Stimulated activated CD4-positive, alpha-beta T cell treated with anti-CD3 and anti-CD28 coated beads, Interleukin-1b, Interleukin-23, amount 100 ng/mL, for 1 hour (primary cell): Measurements from ENCODE around the gene UPK2.
A peak's percentile ranks its signal among the peaks of the same experiment; 100 is the strongest.

Source experiments
- DNase-seq, 2 donors: peaks; one replicate each; pipeline ENCODE4 v3.0.0-alpha.2; 2020; ENCODE audit warnings: low read depth in 2 of 2

The UPK2 gene

DNA sequence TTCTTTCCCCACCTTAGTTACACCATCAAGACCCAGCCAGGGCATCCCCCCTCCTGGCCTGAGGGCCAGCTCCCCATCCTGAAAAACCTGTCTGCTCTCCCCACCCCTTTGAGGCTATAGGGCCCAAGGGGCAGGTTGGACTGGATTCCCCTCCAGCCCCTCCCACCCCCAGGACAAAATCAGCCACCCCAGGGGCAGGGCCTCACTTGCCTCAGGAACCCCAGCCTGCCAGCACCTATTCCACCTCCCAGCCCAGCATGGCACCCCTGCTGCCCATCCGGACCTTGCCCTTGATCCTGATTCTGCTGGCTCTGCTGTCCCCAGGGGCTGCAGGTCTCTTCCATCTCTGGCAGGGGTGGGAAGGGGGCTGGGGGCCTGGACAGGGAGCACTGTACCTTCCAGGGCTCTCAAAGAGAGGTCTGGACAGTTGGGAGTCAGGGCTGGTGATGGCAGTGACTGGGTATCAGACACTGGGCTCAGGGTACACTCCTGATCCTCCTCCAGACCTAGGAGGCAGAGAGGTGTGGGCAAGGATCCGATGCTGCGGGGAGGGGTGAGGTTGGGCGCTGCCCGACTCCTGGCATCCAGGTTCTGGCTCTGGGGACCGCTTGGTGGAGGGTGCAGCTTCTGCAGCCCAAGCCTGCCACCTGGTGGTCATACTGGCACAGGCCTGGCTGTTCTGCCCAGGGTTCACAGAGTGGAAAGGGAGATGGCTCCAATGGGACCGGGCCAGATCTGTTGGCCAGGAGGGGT lies at the start of gene UPK2:
Gene UPK2 (plus strand): TSS at position 205 of the 753 bp plus-strand sequence. CDS start 53 bp downstream, at position 258.
- peak; percentile 78 to 86 for DNase-seq

DNA sequence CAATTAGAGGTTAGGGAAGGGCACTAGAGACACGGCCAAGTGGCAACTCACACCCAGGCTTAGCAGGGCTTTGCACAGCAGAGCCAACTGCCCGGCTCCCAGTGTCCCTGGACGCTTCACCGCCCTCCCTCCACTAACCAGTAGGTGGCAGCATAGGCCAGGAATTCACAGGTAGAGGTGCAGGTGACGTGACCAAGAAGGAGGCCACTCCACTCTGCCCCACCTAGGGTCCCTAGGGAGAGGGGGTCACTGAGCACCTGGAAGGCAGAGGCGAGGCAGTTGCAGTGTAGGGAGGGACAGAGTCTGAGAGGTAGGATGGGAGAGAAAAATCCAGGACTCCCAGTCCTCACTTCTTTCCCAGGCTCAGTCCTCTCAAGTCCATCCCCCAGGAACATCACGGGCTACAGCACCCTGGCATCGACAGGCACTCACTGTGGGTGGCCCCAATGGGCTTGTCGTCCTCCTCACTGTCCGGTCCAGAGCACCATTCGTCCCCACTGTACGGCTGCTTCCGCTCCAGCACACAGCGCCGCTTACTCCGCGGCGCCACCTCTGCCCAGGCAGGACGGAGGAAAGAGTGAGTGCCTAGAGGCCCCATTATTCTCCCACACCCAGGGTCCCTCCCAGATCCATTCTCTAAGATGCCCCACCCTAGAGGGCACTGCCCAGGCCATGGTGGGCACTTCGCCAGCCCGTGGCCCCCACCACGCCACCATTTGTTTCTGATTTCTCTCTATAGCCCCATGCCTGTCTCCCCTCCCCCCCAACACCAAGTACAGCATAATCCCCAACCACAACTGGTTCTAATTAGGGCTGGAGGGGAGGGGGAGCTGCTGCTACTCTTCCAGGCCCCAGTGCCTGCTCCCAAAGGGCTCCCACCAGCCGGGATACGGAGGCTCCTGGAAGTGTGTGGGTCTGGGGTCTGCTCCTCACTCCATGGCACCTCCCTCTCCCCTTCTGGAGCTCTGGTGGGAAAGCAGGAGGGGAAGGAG lies 48.8 kb upstream of the UPK2 start:
- DNase-seq = peak; percentile 70 to 85

DNA sequence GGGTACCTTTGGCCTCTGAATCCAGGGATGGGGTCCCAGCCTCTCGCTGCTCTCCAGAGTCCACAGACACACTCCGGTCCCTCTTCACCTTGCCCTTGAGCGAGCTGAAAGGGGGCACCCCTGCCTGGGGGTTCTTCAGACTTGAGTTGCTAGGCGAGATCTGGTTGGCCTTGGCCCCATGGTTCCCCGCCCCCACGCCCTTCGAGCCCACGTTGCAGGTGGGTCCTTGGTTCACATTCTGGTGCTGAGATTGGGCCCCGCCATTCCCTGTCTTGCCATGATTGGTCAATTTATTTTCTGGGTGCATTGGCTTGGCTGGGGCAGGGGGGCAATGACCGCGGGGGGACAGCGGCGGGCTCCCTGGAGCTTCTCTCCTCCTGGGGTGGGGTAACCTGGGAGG lies 47.8 kb upstream of the UPK2 start:
- DNase-seq = no peak

DNA sequence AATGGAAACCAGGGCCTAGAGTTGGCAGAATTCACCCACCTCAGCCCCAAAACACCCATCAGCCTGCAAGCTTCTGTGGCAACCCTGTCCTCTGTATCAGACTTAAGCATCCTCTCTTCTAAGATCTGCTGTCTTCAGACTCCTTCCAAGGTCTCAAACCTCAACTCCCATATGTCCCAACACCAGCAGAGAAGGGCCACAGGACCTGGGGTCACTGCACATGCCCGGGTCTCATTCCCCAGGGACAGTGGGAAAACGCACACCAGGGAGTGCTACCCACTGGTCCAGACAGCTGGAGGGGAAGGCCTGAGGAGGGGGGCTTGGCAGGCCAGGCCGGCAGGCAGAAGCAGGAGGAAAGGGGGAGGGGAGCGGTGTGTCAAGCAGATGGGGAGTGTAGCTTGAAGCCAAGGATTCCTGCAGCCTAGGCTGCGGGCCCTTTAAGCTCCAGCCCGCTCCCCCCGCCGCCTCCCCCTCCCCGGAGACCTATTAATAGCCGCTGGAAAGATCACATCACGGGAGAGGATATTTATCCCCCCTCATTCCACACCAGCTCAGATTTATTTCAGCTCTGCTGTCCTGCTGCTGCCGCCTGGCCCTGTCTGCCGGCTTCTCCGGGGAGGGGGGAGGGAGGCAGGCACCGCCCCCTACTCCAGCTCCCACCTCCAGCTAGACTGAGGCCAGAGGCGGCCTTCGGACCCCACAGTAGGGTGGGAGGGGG lies 47.0 kb upstream of the UPK2 start:
- DNase-seq = no peak

DNA sequence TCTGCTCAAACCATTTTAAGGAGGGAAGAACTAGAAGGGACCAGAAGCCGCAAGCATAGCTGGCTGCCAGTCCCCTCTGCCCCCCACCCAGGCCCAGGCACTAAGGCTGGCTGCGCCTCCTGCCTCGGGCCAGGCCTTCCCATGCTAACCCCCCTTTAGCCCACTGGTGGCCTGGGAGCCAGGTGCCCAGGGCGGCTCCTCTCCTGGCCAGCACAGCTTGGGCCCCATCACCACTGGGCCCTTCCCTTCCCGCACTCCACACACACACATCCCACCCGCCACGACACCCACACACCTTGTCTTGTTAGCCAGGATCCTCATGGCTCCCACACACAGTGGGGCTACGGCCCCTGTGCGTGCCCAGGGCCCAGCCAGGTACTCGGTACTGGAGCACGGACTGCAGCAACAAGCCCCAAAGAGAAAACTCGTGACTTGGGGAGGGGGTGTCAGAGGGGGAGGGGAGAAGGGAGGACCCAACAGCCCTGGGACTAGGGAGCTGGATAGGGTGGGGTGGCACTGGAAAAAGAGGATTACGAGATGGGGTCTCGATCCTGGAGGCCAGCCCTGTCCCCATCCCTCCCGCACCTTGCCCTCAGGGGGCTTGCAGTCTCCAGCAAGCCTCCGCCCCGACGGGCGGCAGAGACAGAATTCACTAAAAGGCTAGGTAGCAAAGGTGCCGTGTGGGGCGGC lies 46.3 kb upstream of the UPK2 start:
- DNase-seq = no peak

DNA sequence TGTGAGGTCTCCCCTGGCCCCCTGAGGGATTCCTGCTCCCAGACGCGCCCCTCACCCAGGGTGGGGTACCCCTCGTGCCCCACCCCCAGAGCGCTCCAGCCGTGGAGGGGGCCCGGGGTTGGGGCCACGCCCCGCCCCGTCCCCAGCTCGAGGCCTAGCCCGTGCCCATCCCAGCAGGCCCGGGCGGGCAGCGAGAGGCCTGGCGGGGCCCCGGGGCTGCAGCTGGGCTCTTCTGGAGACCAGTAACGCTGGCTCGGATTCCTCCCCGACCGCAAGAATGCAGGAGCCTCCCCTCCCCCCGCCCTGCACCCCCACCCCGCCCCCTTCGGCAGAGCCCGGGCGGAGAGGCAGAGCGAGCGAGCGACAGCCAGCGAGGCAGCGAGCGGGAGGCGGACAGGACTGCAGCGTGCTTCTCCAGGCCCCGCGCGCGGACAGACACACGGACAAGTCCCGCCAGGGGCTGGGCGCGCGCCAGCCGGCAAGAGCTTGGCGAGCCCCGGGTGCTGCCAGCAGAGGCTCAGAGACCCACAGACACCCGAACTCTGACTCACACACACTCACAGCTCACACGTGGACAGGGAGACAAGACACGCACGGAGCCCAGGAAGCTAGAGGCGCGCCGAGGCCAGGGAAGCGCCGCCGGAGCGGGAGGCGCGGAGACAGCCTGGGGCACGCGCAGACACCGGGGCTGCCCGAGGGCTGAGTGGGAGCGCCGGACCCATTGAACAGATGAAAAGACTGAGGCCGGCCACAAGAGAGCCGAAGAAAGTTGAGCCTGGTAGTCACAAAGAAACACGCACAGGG lies 45.6 kb upstream of the UPK2 start:
- no peak for DNase-seq

DNA sequence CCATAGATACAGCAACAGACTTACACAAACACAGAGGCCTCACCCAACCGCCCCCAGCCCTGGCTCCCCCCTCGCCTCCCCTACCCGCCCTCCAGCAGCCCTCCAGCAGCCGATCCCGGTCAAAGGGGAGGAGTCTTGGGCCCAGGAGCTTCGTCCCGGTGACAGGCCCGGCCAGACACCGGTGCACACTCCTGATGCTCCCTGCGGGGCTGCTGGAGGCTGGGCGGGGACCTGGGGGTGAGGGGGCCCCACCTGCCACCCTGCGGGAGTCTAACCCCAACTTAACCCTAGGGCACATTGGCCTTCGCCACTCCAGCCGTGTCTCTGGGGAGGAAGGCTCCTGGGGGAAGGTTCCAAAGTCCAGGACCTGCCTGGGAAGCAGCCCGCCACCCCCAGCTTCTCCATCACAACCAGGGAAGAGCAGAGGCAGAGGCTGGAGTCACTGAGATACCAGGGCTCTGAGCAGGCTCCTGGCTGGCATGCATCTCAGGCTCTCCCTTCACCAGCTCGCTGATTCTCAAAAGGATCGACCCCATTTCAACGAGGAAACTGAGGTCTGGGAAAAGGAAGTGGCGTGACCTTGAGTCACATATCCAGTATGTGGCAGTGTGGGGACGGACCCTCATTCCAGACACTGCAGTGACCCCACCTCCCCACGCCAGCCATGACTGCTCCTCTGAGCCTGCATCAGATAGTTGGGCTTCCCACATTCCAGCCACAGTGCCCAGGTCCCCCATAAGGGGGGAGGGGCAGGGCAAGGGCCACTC lies 44.8 kb upstream of the UPK2 start:
- DNase-seq = no peak

DNA sequence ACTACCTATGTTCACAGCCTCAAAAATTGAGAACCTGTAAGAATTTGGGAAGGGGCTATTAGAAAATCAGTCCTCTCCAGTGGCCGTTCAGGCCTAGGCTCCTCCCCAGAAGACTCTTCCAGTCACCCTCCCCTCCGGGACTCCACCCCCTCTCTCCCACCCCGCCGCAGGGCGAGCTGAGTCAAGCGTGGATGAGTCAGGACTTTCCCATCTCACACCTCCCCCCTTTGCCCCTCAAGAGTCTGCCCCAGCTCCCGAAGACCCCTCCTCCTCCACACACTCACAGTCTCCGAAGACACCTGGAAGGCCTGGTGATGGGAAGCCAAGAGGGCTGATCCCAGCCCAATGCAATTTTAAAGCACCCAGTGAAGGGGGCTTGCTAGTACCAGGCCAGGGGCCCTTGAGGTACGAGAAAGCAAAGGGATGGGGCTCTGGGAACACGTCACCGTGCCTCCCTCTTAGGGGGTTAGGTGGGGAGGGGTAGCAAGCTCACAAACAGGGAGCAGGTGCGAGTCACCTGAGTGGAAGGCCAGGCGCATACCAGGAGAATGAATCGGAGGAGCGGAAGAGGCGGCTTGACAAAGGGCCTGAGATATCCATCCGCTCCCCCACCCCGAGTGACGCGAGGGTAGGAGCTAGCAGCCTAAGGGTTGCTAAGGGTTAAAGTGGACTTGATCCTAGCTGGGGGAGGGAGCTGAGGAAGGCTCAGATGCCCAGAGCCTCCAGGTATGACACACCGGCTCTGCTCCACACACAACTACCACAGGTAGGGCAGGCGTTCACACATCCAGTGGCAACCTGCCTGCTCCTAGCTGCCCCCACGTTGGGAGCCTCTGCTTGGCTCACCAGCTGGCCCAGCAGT lies 44.0 kb upstream of the UPK2 start:
- no peak for DNase-seq

DNA sequence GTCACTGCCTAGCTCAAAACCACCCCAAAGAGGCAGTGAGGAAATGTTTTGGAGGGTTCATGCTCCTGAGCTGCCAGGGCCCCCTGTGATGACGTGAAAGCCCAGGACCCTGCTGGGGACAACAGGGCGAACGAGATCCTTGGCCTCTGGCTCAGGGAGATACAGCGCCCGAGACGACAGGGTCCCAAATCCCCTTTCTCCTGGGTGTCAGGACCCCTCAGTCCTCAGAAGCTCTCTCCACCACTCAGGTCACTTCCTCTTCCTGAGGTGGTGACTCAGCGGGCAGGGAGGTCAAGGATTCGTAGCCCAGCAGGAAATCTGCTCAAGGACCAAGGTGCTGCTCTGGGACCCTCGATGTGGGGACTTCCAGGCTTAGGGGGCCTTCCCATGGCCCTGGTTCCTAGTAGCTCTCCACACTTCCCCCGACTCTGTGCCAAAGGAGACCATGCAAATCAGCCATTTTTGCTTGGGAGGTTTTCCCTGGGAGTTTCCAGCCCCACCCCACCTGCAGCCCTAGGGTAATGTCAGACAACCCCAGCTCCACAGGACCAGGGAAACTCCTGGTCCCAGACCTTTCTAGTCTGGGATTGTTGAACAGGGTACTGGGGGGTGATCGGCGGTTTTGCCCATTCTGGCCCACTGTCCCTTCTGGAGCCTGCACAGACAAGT lies 43.2 kb upstream of the UPK2 start:
- no peak for DNase-seq

DNA sequence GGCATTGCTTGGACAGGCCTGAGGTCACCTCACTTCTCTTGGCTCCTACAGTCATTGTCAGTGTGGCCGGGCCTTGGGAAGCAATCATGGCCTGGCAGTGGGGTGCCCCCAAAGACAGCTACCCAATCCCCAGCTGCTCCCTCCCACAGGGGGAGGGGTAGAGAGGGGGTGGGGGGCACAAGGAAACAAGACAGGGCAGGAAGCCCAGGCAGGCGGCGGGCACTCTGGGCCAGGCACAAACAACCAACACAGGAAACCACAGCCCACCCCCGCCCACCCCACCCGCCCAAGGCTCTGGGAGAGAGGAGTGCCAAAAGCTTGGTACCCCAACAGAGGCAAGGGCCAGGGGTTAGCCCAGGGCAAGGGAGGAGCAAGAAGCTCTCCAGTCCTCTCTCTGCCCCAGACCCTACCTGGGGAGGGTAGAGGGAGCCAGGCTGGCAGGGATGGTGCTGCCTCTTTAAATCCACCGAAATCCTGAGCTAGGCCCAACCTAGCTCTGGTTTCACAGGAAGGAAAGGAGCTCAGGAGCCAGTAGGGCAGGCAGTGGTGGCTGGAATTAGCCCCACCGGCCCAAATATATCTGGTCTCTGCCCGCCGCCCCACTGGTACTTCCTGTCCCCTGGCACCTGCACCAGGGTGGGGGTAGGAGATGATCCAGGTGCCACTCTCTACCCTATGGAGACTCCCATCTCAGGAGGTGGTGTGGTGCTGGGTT lies 42.5 kb upstream of the UPK2 start:
- no peak for DNase-seq

DNA sequence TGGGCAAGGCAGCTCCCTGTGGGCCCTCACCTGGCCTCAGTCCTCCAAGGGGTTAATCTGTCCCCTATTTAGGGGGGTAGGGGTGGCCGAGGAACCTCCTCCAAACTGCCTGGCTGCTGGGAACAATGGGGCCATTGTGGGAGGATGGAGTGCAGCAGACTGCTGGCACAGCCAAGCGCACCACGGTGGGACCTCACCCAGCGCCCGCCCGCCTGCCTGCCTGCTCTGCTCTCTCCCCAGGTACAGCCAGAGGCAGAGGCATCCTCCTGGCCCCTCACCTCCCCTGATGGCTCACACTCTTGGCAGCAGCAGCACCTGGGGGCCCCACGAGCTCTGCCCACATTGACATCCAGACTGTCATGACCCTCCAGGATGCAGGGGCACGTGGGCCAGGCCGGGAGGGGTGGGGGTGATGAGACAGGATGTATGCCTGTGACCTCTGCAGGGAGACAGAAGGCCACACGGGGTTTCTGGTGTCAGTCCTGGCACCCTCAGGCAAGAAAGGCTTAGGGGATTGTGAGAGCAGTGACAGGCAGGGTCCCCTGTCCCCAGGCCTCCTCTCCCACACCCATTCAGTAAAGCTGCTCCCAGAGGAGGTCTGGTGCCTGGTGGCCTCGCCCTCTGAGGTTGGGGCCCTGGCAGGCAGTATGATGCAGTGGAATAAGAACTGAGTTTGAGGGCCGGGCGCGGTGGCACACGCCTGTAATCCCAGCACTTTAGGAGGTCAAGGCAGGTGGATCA lies 41.8 kb upstream of the UPK2 start:
- DNase-seq = no peak

DNA sequence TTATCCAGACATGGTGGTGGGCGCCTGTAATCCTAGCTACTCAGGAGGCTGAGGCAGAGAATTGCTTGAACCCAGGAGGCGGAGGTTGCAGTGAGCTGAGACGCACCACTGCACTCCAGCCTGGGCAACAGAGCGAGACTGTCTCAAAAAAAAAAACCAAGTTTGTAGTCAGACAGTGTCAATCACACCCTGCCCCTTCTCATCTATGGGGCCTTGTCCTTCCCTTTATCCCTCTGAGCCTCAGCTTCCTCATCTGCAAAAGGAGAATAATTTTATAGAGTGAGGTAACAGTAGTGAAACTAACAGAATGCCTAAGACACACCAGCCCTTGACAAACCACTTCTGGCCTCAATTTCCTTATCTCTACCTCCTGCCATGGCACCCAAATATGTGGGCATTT lies 41.1 kb upstream of the UPK2 start:
- no peak for DNase-seq

DNA sequence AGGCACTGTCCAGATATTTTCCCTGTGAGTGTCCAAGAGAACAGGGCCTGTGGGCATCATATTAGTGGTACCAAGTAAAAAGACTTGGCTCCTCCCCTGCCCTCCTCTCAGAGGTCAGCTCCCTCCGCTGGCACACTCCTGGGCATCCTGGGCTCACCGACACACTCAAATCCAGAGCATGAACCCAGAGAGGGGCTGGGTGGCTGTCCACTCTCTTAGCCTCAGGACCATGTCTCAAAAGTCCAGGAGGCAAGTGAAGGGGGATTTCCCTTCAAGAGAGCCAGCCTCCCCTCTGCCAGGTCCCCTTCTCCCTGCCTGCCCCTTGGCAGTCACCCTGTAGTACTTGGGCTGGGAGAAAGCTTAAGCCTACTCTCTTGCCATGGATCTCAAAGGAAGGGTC lies 40.7 kb upstream of the UPK2 start:
- DNase-seq = no peak

DNA sequence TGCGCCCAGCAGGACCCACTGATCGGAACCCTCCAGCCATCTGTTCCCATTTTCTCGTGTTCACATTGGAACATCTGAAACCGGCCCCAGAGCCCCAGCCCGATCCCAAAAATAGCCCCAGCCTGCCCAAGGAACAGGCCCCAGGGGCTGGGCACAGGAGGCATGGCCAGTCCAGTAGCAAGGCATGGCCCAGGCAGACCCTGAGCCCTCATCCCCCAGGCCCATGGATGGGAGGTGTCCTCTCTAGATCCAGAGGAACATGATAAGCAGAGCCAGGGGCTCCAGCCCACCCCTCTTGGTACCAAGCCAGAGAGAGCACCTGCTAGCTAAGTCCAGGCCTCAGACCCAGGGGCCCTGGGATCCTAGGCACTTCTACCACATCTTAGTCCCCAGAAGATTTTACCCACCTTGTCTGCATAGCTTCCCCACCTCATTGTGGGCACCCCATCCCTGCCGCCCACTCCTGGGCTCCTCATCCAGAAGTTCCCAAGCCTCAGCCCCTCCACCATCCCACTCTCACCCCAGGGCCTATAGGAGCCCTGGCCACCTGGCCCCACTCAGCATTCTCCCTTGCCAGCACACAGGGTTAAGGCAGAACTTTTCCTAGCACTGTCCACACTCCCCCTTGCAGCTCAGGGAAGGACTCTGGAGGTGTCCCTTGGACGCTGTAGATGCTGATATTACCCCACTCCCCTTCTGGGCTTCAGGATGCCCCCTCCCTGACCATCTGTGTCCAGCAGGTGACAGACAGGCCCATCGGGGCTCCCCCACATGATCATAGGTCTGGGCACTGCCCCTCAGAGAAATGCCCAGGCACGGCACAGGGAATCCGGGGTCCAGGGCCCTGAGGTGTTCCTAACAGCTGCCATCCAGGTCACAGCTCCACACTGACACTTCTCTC lies 39.9 kb upstream of the UPK2 start:
- no peak for DNase-seq

DNA sequence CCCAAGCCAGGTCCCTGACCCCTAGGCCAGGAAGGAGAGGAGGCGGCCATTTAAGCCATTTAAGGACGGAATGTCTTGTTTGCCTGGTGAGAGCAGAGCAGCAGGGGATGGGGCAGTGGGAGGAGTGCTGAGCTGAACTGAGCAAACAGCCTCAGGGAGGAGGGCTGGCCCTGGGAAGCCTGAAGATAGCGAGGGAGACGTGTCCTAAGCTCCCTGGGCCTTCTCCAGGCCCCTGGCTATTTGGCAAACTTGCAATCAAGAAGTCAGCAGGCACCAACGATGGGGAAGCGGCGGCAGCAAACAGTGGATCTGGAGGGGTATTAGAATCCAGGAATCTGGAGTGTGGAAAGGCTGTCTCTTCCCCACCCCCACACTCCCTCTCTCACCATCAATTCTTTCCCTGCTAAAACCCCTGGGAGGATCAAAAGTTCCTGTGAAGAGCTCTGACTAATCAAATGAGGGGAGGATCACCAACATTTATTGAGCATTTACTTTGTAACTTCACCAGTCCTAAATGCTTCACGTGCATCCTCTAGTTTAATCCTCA lies 39.2 kb upstream of the UPK2 start:
- no peak for DNase-seq
